G401.6 (cell line): ENCODE measurements around the gene CHSY3.
A peak's percentile ranks its signal among the peaks of the same experiment; 100 is the strongest.

ENCODE experiments used
- FAIRE-seq: peaks from 2 replicates; lab custom pipeline; 2012; peaks lifted over from hg19 to GRCh38; lab: Jason Lieb, UNC

CHSY3 gene

DNA sequence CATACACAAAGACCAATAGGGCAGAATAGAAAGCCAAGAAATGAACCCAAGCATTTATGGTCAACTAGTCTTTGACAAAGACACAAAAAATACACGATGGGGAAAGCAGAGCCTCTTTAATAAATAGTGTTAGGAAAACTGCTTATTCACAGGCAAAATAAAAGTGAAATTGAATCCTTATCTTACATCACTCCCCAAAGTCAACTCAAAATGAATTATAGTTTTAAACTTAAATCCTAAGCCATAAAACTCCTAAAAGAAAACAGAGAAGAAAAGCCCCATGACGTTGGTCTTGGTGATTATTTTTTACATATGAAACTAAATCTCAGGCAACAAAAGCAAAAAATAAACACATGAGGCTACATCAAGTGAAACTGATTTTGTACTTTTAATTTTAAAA is 46.8 kb downstream of the CHSY3 start:
- FAIRE-seq = no peak

DNA sequence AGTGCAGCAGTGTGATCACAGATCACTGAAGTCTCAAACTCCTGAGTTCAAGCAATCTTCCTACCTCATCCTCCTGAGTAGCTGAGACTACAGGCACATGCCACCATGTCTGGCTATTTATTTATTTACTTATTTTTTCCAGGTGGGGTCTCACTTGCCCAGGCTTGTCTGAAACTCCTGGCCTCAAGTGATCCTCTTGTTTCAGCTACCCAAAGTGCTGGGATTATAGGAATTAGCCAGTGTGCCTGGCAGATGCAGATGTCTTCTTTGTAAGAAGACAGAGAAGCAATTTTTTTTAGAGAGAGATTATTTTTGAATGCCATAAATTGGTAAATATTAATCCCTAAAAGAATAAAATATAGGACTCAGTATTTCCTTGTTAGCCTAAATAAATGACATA is 54.3 kb downstream of the CHSY3 start:
- no peak for FAIRE-seq

DNA sequence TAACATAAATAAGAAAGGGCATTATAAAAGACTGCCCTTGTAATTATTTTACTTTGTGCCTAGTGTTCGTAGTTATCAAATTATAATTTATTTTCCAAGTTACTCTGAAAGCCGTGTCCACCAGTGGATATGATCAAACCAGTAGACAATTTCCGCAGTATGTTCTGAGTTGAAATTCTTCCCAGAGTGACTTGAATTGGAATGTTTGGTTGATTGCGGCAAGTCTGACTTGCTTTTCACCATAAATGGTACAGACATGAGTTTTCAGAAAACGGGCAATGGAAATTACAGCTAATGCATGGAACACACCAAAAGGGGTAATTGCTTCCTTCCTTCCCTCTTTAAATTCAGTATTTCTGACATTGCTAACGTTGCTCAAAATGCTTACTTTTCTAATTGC is 56.6 kb downstream of the CHSY3 start:
- no peak for FAIRE-seq

DNA sequence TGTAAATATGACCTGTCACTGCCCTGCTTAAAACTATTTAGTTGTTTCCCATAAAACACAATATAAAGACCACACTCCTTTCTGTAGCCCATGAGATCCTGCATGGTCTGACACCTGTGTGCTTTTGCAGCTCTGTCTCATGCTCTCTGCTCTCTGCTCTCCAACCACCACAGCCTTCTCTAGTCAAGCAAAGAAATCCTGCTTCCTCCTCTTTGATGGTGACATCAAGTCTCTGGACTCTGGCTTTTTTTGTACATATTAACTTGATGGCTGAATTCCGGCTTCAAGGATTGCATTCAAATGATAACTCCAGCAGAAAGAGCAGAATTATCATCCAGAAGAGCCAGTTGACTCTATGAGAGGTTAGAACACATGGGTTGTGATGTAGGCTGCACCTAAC is 58.2 kb downstream of the CHSY3 start:
- no peak for FAIRE-seq

DNA sequence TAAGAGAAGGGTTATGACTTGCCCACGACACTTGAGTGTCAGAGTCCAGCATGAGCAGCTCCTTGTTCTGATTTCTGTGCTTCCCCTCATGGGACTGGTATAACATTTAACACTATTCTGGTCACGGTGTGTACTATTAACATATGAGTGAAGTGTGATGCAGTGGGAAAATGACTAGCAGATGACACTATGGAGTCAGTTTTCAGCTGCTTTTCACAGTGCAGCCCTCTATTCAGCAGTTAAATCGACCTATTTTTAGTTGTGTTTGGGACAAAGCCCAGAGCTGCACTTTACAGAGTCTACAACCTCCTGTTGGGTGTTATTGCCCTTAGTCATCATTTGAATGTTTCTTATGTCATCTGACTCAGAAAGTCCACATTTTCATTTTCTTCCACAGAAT is 59.1 kb downstream of the CHSY3 start:
- FAIRE-seq = no peak

DNA sequence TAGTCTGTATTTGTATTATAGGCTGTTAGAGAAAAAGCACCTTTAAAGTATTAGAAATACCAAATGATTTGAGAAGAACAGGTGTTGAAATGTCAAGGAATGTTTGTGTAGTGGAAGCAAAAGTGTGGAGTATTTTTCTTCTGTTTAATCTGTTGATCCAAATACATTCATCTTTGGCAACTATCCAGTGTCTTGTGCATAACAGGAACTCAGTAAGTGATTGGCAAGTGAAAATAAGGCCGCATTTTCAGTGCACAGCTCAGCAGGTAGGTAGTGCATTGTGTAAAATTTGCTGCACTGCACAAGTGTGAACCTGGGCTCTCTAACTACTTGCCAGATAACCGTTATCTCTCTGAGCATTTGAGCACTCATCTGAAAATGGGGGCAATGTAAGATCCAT is 61.8 kb downstream of the CHSY3 start:
- no peak for FAIRE-seq

DNA sequence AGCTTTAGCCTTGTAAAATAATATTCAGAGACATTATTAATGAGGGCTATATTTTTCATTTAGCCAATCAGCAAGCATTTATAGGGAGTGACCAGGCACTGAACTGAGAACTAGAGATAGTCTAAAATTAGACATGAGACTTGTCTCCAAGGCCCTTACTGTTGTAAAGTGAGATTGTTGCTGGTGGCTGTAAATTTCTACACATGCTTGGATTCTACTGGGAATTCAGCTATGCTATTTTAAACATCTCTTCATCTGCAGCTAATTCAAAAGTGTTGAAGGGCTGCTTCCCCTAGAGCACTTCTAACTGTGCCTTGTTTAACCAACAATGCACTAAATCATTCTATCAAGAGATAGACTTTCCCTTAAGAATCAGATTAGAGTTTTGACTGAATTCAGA is 67.4 kb downstream of the CHSY3 start:
- no peak for FAIRE-seq

DNA sequence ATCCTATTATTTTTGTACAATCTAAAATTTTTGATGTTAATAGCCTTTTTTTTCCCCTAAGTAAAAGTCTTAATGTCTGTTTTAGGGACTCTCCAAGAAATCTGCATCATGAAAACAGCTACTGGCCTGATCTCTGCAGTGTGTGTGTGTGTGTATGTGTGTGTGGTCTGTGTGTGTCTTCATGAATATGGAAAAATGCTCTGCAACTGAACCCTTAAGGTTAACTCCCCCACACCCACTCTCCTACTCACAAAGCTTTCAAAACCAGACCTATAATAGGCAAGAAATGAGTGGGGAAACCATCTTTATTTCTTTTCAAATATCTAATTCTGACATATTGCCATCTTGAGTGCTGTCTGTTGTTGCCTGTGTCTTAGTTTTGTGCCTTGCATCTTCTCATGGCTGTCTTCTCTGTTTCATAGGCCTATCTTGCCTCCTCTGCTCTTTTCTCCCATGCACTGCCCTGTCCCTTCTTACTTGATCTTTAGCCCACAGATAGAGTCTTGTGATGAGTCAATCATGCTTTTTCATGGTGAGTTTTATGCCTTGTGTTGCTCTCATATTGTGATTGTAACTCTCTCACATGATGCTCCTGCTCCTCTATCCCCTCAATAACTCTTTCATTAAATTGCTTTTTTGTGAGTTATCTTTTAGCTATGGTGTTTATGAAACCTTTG is 68.3 kb downstream of the CHSY3 start:
- FAIRE-seq = no peak

DNA sequence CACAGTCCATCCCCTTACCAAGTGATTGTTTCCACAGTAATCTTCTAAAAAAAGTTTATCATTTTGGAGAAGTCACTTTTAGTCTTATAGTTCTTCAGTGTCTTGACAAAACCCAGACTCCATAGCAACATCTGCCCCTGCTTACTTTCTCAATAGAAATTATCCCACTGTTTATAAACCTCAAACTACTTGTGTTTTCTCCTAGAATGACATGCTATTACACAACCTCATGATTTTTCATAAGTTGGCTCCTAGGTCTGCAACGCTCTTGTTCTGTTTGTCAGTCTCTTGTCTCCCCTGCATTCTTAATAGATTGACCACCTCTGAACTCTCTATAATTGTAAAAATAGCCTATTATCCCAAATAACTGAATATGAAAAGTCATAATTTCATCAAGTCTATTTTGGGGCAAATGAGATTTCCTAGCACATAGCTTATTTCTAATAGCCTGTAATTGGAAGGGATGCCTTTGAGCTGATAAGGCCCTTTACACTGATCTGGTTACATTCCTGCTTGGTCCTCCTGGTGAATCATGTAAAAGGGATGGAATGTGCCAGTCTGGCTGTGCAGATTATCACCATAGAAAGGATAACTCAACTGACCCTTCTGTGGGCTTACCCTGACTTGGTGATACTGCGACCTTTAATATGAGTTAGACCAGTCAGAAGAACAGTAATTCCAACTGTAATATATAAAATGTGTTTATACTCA is 69.6 kb downstream of the CHSY3 start:
- FAIRE-seq = no peak

DNA sequence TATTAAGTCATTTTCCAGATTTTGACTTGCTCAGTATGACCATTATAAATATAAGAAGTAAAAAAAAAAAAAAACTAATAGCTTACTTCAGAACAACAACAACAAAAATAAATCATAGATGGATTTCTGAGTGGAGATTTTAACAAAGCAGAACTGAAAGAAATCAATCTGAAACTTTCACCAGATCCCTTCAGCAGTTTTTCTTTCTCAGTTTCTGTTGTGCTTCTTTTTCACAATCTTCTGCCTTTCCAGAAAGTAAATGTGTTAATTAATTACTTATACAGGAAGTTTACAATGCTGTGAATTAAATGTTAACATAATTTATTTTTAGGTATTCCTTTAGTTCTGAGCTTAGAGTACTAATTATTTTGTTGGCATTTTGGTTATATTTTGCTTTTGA is 73.5 kb downstream of the CHSY3 start:
- no peak for FAIRE-seq

DNA sequence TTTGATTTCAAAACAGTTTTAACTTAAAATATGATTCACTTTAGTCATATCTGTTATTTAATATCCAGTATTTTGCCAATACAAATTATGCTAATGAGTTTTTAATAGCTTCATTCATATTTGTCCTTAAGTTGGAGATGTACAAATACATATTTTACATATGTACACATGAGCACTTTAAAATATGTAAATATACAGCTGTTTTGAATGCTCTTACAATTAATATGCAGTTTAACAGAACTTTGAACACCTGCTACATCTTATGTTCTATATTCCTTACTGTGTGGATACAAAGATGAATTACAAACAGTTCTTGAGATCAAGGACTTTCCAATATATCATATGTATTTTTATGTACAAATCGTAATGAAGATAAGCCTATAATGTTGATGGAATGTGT is 74.0 kb downstream of the CHSY3 start:
- peak; percentile 27 for FAIRE-seq

DNA sequence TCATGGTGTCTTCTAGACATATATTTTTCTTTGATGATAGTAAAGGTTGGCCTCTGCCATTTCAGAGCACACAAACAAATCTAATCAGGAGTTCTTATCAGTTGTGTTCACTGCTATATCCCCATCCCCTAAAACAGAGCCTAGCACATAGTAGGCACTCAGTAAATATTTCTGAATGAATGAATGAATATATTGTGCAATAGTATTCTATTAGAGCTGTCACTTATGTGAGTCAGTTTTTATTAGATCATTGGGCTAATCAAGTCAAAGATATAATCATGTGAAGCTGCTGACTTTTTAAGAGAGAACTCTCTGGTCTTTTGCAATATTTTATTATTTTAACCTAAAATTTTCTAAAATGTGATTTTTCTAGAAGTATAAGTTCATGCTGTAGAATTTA is 84.2 kb downstream of the CHSY3 start:
- FAIRE-seq = no peak

DNA sequence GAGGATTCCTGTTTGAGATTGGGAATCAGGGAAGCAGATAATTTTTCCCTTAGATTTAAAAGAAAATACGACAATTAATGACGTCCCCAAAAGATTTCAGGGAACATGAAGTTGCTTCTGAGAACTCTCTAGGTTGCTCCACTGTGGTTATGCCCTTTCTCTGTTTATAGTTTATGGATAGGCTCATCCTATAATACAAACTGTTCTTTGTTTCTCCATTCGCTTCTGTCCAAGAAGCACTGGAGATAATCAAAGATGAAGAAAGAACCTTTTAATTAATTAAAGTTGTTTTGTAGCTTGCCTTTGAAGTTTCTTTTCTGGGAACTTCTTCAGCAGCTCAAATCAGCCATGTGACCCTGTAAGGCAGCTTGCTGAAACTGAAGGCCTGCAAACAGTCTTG is 87.5 kb downstream of the CHSY3 start:
- no peak for FAIRE-seq

DNA sequence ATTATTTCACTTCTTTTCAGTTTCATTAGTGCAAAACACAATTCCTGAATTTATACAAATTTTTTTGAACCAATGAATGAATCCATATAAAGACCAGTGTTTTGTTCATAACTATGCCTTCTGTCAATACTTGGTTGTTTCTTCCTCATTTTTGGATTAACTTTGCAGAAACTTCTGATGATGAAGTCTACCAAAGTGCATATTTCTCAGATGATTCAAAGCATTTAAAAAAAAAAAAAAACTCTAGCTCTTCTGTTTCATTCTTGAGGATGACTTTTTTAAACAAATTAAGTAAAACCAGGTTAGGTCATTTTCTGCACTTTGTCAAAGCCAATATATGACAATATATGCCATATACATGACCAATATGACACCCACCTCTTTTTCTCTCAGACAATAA is 92.6 kb downstream of the CHSY3 start:
- FAIRE-seq = no peak

DNA sequence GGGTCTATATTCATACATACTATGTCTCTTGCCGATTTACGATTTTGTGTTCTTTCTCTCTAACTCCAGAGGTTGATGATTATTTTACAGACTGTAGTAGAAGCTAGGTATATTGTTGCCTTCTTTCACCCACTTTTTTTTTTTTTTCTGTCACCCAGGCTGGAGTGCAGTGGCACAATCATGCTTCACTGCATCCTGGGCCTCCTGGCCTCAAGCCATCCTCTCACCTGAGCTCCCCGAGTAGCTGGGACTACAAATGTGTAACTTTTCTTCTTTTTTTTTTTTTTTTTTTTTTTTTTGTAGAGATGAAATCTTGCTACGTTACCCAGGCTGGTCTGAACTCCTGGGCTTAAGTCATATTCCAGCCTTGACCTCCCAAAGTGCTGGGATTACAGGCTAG is 96.2 kb downstream of the CHSY3 start:
- no peak for FAIRE-seq

DNA sequence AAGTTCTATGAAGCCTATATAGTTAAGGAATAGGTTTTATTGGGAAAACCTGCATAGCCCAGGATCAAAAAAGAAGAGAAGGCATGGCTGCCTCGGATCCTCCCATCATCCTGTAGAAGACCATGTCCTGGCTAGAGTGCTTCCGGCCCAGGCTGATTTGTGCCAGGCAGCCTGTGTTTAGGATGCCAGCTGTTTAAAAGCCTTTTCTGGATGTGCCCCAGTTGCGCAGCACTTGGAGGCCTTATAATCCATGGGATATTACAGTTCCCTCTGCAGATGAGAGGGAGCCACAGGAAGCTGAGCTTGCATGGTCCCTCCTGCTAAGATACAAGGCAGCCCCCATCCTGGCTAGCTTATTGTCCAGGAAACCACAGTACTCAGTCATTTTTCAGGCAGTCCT is 97.9 kb downstream of the CHSY3 start:
- no peak for FAIRE-seq

DNA sequence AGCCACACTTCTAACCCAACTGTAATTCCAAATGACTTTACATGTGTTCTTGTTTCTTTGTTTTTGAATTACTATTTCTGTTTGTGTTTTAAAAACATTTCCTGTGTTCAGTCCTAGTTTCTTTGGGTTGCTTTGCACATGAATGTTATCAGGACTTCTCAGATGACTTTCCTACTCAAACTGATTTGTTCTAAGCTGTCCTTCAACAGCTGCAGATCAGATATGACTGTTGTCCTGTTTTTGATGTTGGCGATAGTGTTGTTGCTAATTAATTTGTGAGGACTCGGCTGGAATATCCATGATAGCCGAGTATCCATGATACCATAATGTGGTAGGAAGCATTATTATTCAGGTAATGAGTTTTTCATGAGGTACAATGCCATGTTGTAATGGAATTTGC is 98.6 kb downstream of the CHSY3 start:
- no peak for FAIRE-seq

DNA sequence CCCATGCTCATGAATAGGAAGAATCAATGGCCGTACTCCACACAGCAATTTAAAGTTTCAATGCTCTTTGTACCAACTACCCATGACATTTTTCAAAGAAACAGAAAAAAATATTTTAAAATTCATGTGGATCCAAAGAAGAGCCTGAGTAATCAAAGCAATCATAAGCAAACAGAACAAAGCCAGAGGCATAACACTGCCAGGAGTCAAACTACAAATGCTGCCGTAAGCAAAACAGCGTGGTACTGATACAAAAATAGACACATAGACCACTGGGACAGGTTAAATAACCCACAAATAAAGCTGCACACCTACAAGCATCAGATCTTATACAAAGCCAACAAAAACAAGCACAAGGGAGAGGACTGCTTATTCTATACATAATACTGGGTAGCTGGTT is 107.7 kb downstream of the CHSY3 start:
- no peak for FAIRE-seq

DNA sequence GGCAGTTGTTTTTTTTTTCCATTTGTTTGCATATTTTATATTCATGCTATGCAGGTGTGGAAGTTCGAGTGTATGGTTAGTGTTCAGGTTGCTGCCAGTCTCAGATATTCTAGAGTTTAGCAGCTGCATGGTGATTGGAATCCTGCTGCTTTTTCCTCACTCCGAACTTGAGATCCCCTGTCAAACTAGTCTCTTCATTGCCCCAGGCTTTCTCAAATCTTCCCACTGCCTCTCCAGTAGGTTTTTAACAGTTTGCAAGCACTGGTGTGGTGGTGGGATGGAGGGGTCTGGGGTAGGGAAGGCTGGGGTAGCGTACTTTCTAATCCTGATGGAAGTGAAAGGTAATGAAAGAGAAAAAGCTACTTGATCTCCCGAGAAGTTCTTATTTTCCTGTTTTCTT is 112.9 kb downstream of the CHSY3 start:
- no peak for FAIRE-seq

DNA sequence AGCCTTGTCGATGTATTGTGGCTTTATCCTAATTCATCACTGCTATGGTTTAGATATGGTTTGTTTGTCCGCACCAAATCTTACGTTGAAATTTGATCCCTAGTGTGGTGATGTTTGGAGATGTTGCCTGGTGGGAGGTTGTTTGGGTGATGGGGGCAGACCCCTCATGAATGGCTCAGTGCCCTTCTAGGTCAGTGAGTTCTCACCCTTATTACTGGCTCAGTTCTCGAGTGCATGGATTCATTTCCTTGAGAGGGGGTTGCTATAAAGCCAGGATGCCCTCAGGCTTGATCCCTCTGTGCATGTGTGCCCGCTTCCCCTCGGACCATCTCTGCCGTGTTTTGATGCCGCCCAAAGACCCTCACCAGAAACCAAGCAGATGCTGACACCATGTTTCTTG is 114.4 kb downstream of the CHSY3 start:
- FAIRE-seq = no peak

DNA sequence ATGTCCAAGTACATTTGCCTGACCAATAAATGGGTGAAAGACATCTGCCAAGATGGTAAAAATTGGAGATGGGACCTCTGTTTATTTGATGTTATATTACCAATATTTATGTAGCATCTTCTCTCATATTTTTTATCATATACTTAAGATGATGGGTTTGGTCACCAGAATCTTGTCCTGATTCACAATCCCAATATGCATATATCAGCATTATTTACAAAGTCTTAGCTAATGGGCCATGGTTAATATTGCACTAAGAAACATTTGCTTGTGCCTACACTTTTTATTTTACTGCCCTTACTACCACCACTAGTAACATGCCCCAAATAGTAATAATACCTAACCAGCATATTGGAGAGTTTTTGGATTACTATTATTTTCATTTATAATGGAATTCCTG is 116.7 kb downstream of the CHSY3 start:
- no peak for FAIRE-seq

DNA sequence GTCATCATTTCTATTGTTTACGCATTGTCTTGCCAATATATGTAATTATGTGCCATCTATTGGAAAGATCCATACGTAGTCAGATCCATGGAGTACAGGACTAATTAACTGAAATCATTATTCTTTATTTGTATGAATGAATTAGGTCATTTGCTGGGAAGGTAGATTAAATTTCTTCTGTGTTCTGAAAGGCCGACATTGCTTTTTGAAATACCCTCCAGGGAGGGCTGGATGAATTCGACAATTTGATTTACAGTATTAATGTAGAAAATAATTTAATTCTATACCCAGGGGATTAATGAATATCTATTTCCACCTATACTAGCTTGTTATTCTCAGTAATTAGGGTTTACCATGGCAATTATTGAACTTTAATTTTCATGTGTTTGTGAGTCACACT is 117.6 kb downstream of the CHSY3 start:
- FAIRE-seq = no peak

DNA sequence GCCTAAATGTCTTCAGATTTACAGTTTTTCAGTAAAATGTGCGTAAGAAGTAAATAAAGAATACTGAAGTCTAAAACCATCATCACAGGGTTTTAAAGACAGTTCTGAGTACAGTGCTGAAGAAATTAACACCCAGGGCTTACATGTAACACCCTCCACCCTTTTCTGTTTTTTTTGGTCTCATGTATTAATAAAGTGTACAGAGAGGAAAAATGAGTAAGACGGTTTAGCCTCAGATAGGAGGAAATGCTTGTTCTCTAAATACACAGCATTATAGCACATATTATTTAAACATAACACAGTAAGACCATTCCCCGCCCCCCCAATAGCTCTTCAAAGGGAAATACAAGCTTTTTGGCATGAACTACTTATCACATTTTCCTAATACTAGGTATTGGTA is 119.3 kb downstream of the CHSY3 start:
- no peak for FAIRE-seq

DNA sequence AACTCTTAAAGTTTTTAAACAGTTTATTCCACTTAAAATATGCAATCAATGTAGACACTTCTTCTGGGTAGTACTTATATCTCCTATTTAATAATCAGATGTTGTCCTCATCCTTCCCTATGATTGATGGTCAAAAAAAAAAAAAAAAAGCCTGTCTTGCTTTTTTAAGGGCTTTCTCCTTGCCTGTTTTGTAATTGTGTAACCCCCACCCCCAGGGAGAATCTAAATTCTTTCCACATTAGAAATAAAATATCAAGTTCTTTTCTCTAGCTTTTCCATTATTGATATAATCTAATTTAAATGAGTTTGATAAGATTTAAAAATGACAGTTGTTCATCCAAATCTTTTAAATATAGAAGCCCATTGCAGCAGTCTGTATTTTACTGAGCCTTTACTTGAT is 119.7 kb downstream of the CHSY3 start:
- FAIRE-seq = no peak

DNA sequence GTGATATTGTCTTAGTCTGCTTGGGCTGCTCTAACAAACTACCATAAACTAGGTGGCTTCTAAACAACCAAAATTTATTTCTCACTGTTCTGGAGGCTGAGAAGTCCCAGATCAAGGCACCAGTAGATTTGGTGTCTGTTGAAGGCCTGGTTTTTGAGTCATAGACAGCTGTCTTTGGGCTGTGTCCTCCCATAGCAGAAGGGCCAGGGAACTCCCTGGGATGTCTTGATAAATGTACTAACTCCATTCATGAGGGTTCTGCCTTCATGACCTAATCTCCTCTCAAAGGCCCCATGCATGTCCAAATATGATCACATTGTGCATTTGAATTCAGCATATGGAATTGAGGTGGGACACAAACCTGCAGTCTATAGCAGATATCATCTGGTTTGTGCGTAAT is 121.2 kb downstream of the CHSY3 start:
- no peak for FAIRE-seq
